NCI-H345 (cell line): Measurements from ENCODE around the gene NELL2.
"Not testable (repeated sequence)": the region's sequence is repeated elsewhere in the genome, so short reads cannot be mapped to it uniquely, and the experiment has no call there.

Source experiments
- DNase-seq: peaks from one replicate; lab custom pipeline; 2025; lab: John Stamatoyannopoulos, UW

Gene NELL2

DNA sequence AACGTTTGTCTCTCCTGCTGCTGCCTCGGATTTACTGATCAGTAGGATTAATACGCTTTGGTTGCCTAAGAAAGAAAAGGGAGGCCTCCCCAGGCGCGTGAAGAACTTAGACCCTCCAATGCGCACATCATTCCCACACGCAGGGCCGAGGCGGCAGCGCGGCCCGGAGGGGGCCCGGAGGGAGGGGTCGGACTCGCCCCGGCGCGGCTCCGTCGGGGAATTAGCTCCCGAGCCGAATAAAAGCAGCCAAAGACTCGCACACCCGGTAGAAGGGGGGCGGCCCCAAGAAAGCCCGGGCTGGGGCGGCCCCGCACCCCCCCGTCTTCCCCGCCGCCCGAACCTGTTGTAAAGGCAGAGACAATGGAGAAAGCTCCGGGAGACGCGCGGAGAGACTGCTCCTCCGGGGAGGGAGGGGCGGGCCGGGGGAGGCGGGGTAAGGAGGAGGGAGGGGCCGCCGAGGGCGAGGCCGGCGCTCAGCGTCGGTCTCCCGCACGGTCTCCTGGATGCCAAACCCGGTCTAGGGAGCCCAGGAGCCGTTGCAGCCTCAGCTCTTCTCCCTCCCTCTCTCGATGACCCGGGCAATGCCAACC is at the start of gene NELL2:
Gene NELL2 (minus strand): TSS at position 362 of the 590 bp plus-strand sequence. CDS start 446 bp downstream, outside the sequence.
- no peak for DNase-seq

DNA sequence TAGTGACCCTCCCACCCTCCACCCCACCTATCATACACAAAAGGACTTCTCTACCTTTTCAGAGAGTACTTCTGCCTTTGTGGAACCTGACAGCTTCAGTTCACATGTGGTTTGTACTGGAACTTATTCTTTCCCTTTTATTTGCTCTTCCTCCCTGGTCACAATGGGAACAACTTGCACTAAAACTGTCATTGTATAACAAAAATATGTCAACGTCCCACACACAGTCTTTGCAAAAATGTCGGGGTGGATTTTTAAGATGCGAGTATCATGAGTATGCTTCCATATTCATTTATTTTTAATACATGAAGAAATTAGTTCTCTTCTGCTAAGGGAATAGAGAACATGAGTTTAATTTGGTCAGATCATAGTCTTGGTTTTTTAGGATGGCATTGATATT is 45.6 kb upstream of the NELL2 start:
- DNase-seq = no peak

DNA sequence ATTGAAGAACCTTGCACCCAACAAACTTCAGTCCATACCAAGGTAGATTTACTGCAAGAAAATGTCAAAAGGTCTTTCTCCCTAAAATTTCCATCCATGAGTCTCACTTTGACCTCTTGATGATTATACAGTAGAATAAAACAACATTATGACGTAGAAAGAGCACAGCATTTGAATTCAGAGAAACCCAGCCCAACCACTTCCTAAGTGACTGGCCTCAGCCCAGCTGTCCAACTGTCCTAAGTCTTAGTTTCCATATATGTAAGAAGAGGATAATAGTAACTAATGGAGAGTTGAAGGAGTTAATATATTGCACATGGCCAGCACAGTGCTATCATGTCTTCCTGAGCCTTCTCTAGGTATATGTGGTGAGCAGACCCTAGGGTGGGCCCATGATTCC is 41.0 kb upstream of the NELL2 start:
- DNase-seq = no peak

DNA sequence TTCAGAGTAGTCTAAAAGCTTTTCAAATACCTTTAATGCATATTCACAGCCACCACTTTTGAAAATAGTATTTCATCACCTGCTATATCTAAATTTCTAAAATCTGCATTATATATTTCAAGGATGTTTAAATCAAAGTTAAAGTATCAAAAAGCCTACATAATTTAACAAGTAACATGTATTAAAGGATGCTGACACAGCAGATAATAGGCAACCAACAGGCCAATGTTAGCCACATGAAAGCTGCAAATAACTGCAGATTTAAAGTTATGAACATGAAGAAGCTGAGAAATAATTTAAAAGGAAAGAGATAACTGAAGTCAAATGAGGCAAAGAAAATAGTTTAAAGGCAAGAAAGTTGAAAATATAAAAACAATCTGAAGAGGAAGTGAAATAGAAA is 39.8 kb upstream of the NELL2 start:
- no peak for DNase-seq

DNA sequence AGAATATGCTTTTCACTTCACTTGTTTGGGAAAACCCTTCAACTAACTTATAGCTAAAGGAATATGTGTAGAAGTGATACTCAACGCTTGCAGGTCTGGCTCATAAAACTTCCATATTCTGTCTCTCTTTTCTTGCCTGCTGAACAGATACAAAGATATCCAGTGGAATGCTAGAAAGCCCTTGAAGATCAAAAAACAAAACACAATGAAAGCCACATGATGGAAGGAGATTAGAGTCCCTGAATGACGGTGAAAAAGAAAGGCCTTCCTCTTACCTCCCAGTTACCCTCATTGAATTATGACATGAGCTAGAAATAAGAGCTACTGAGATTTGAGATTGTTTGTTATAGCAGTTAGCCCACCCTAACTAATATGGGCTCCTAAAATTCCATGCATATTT is 28.2 kb upstream of the NELL2 start:
- DNase-seq = no peak

DNA sequence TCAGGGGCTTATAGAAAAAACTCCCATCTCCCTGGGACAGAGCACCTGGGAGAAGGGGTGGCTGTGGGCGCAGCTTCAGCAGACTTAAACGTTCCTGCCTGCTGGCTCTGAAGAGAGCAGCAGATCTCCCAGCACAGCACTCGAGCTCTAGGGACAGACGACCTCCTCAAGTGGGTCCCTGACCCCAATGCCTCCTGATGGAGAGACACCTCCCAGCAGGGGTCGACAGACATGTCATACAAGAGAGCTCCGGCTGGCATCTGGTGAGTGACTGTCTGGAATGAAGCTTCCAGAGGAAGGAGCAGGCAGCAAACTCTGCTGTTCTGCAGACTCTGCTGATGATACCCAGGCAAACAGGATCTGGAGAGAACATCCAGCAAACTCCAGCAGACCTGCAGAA is 22.0 kb upstream of the NELL2 start:
- DNase-seq = not testable (repeated sequence)

DNA sequence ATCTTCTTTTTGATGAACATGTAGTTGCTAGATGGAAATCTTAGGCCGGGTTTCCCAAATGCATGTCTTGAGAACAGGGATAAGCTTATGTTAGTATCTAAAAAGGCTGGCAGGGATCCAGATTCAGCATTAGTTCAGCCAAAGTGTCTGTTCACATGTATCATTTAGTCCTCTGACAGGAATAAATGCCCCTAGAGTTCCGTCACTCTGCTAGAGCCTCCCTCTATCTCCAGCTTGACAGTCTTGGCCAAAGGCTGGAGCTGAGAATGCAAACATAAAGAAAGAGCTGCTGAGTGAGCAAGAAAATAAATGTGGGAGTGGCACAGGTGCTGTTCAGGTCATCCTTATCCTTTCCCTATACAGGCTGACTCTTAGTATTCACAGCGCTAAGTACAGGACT is 13.8 kb upstream of the NELL2 start:
- no peak for DNase-seq

DNA sequence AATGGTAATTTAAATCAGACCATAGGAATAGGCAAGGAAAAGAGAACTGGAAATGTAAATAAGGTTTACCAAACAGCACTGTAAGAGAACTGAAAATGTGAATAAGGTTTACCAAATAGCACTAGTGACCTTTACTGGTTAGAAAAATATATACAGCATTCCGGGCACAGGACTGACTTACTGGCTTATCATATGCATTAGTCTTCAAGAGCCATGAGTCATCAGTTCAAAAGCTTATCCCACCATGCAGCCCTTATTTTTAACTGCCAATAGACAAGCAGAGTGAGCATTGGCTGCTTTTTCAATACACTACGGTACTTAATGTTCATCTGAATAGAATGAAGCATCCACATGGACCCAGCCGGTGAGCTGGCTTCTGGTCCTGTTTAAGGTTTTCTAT is 13.0 kb upstream of the NELL2 start:
- no peak for DNase-seq

DNA sequence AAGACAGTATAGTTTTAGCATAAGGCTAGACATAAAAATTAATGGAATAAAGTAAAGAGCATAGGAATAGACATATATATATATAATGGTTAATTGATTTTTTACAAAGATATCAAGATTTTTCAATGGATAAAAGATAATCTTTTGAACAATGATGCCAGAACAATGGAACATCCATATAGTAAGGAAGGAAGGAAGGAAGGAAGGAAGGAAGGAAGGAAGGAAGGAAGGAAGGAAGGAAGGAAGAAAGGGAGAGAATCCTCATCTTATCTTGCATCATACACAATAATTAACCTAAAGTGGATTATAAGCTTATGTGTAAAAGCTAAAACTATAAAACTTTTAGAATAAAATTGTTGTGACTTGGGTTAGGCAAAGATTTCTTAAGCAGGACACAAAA is 9.8 kb upstream of the NELL2 start:
- no peak for DNase-seq

DNA sequence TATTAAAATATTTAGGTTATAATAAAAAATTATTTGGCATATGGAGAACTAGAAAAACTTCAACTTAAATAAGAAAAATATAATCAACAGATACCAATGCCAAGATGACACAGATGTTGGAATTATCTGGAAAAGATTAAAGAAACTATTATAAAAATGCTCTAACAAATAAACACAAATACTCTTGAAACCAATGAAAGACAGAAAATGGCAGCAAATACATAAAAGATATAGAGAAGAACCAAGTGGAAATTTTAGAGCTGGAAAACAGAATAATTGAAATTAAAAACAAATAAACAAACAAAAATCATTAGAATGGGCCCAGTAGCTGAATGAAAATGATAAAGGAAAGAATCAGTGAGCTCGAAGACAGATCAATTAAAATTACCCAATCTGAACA is 5.1 kb upstream of the NELL2 start:
- no peak for DNase-seq

DNA sequence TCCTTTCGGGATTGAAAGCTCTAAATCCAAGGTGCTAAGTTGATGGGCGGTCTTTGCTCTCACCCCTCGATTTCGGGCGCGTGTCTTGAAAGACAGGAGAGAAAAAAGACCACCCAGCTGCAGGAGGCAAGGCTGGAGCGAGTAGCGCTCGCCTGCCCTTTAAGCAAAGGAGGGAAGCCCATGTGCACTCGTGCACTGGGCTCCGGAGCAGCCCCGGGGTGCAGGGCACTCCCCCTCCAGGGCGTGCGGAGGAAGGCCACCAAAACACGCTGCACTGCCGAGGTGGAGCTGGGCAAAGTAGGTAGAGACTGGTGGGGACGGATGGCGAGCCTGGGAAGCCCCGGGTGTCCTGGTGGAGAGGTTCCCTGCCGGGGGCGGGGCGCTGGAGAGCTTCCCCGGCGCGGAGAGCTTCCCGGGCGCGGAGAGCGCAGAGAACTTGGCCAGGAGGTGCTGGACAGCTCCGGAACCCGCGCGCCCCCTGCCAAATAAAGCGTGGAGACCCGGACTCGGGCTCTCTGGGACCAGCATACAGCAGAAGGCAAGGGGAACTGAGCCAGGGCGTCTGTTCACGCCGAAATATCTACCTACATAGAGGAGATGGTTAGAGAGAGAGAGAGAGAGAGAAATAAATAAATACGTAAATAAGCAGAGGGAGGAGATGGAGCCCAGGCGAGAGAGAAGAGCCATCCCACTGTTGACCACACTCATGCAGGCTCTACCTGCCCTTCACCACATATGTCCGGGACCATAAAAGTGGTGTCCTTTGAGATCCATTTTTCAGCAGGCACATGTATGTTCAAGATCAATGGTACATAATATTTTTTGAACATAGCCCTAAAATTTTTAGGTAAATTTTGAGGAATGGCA is 662 bp upstream of the NELL2 start:
- no peak for DNase-seq

DNA sequence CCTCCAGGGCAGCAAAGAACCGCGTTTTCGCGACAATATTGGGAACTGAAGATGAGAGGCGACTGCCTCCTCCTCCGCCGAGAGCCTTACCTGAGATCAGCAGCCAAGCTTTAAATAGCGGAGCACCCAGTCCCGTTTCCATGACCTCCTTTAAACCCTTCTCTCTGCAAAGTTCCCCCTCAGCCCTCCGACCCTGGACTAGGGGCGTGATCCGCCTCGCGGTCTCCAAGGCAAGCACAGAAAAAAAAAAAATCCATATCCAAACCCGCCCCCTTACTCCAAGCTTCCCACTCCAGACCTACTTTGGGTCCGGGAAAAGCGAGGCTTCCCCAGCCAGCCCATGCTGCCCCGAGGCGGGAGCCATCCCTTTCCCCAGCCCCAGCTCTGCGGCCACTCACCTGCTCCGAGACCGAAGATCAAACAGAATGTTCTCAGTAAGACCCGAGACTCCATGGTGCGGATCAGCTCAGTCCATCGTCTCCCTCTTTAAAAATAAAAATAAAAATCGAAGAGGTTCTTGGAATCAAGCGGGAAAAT is 630 bp downstream of the NELL2 start:
- no peak for DNase-seq

DNA sequence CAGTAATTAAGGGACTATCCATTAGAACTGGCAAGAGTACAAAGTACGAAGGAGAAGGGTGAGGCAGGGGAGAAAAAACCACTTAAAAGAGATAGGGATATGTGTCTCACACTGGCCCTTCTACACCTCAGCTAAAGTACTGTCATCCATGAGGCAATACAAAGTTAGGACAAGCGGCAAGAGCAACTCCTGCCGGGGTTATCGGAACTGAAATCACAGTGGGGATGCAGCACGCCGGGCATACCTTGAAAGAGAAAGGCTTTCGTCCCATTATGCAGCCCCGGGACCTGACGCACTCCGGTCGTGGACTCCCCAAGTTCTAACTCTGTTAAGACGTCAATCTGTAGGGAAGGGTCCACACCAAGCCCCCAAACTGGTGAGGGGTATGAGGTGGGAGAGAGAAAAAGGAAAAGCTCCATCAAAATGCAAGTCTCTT is 1.1 kb downstream of the NELL2 start:
- DNase-seq = no peak

DNA sequence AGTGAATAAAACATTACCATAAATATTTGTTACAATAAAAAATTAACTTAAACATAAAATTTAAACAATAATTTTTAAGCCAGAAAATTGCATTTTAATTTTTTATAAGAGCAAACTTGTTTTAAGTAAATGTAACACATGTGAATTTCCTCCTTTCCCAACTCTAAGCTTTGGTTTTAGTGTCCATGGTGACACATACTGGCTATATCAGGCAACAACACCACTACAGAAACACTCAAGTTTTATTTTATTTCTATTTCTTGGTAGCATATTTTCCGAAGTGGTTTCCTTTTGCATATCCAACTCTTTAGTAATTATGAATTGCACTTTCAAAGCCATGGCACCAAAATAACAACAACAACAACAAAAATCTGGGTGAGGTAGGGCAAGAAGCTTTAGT is 2.2 kb downstream of the NELL2 start:
- no peak for DNase-seq

DNA sequence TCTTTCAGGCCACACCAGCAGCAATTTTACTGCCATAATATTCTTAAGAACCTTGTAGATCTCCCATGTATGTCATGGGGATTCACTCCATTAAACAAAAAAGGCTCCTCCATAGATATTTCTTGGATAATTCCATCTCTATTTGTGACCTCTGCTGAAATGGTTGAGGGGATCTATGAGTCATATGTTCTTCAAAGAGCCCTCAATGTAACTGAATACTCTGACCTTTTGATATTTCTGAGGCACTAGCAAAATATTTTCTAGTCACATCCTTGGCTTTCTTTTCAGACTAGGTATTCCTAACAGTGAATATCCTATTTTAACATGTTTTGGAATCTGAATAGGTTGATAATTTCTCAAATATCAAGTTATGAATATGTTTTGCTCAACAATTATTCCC is 6.6 kb downstream of the NELL2 start:
- DNase-seq = no peak

DNA sequence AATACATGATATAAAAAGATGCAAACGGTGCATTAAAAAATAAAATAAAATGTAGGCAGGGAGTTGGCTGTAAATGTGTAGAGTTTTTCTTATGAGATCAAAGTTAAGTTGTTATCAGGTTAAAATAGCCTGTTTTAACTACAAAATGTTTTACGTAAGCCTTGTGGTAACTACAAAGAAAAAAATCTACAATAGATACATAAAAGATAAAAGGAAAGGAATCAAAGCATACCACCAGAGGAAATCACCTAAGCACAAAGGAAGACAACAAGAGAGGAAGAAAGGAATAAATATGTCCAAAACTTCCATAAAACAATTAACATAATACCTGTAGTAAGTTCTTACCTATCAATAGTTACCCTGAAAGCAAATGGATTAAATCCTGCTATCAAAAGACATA is 12.2 kb downstream of the NELL2 start:
- no peak for DNase-seq

DNA sequence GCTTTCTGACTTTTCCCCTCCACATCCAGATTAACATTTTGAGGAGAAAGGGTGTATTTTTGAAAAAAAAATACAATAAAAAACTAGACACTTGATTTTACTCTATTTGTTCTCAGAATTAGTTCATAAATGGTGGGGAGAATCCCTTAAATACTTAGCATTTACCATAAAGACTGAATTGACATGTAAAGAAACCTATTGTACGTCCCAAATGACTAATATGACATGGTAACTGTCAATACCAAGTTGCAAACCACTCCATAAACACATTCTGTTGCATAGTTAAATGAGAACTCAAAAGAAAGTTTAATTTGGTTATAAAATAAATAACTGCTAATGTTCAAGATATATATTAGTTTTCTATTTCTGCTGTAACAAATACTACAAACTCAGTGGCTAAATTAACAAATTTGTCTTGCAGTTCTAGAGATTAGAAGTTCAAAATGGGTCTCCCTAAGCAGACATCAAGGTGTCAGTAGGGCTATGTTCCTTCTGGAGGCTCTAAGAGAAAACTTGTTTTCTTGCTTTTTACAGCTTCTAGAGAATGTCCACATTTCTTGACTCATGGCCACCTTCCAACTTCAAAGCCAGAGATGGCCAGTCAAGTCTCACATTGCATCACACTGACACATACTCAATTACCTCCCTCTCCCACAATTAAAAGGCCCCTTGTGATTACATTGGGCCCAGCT is 16.0 kb downstream of the NELL2 start:
- DNase-seq = no peak

DNA sequence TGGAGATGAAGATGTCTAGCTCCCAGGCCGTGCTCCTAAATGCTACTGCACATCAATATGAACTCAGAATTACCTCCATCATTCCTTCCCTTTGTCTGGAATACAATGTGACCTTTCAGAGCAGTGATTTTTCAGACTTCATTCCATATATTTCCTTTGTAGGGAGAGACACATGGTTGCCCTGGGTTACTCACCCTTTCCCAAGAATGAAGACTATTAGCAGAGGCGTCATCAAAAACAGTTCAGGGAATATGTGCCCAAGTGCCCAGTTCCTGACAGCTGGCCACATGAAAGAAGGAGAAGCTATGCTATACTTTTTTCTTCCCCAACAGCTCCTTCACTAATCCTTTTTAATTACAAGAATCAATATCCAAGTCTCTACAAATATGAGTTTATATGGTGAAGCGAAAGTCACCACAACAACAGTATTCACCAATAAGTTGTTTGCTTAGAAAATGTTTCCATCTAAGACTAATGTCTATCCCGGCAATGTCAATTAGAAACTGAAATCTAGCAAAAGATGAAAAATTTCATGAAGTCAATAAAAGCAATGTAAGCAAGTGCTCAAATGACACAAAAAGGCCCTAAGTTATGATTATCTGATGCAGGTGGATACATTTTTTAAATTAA is 17.8 kb downstream of the NELL2 start:
- DNase-seq = no peak

DNA sequence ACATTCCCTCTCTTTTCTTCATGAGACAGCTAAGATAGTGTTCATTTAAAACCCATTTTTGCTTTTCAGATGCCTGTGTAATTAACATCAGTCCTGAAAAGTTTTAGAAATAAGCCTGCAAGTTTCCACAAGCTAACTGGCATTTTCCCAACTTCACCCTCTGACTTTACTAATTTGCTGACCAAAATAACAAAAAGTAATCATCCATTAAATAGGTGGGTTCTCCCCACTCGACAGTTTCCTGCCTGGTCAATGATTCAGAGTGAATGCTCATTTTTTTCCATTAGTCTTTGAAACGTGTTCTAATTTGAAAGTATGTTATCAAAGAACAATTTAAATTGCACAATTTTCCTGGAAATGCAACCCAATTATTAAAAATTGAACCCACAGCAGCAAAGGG is 23.6 kb downstream of the NELL2 start:
- DNase-seq = no peak

DNA sequence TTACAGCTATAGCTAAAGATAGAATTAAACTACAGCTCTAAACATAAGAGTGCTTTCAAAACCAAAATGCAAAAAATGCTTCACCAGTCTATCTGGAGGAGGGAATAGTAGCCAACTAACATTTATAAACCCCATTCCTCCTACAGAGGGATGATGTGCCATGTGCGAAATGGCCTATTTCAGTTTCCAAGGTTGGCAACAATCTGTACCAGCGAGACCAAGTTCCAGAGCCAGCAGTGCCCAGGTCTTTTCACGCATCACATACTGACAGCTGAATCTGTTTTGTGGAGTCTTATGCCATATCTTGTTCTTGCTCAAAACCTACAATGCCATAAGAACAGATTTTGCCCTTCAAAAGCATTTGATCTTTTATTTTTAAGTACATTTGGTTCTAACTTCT is 24.5 kb downstream of the NELL2 start:
- no peak for DNase-seq

DNA sequence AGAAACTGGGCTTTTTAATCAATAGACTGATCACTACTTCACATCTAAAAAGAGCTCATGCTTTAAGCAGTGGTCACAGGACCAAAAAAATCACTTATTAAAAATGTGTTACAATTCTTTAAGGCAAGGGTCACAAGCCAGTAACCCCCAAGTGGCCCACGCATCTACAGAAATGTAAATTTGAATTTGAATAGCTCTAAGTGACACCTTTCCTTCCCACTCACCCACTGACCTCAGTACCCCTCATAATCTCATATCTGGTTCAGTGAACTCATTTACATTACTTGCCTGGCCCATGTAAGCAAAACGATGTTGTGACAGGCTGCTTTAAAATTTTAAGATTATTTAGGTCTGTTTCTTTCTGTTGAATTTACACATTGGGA is 27.4 kb downstream of the NELL2 start:
- no peak for DNase-seq

DNA sequence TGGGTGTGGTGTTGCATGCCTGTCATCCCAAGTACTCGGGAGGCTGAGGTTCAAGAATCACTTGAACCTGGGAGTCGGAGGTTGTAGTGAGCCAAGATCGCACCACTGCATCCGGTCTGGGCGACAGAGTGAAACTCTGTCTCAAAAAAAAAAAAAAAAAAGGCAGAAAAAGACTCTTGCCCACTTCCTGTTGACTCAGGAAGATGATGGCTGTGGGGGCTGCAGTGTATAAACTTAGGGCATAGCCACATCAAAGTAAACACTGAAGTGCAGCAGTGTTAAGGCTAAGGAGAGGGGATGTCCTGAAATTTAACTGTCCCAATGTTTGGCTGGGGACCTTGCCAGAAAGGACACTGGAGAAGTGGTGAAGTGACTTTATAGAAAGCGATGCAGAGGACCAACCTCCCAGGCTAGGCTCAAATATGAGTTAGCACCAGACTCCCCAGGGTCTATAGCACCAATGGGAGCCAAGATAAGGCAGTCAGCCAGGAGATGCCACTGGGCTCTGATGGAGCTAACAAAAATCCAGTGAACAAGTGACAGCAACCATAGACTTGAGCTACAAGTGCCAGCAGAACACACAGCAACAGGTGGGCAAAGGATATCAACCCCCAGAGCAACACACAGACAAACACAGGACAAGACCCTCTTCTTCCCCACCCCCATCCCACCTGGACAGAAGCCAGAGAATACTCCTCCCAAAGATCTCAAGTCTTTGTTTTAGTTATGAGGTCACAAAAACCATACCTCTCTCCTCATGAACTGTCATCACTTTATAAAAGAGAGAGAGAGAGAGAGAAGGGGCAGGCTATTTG is 28.0 kb downstream of the NELL2 start:
- DNase-seq = no peak
